ENCODE results near the gene TENM3.

DNA sequence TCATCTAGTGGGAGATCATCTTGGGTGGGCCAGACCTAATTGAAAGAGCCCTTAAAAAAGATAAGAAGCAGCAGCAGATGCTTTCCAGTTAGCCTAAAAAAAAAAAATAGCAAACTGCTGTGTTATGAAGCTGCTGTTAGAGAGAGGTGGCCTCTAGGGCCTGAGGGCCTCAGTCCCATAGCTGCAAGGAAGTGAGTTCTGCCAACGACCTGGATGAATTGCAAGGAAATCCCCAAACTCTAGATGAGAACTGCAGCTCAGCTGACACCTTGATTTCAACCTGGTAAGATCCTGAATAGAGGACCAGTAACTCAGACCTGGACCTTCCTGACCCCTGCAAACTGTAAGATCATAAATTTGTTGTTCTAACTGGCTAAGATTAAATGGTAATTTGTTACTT lies 275.2 kb downstream of the TENM3 start:
- TF ChIP-seq, protein P1, sequence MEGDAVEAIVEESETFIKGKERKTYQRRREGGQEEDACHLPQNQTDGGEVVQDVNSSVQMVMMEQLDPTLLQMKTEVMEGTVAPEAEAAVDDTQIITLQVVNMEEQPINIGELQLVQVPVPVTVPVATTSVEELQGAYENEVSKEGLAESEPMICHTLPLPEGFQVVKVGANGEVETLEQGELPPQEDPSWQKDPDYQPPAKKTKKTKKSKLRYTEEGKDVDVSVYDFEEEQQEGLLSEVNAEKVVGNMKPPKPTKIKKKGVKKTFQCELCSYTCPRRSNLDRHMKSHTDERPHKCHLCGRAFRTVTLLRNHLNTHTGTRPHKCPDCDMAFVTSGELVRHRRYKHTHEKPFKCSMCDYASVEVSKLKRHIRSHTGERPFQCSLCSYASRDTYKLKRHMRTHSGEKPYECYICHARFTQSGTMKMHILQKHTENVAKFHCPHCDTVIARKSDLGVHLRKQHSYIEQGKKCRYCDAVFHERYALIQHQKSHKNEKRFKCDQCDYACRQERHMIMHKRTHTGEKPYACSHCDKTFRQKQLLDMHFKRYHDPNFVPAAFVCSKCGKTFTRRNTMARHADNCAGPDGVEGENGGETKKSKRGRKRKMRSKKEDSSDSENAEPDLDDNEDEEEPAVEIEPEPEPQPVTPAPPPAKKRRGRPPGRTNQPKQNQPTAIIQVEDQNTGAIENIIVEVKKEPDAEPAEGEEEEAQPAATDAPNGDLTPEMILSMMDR (IDR thresholded peaks at IDR 0.05) = no peak
- no peak for TF ChIP-seq POLR2A (IDR thresholded peaks at IDR 0.05)

Data from testis (tissue), 2 donors.